ENCODE measurements around the gene GTSE1. TPM values are rescaled to one million over a fixed set of nuclear protein-coding genes. Genes with fewer than 3 reads are reported as not detected.

GTSE1 gene
- total and polyA plus RNA-seq, 2 donors (not counting 1 experiment from before 2014, with no cell fraction given) = 0.17 to 0.39 TPM

- Histone ChIP-seq H3K4me3 (ENCODE audit: control extremely low read depth in 1 of 5, extremely low read depth in 1 of 5, insufficient read depth in 1 of 5, low read depth in 2 of 5, low read length in 4 of 5) (no peak overlapping the region), H4K20me1 (ENCODE audit: control insufficient read depth, insufficient read depth, low read length, poor library complexity, severe bottlenecking) (peaks cover 34% of the 10 kb centered on the region), H3K79me2 (ENCODE audit: control insufficient read depth, insufficient read depth, low read length) (peaks cover 38% of the 10 kb centered on the region), H3K4me2 (replicated peaks; ENCODE audit: low read depth, low read length, poor library complexity, severe bottlenecking) (no peak overlapping the region), H3K9me3 (ENCODE audit: control extremely low read depth in 1 of 3, control insufficient read depth in 2 of 3, insufficient read depth in 1 of 3, low read length in 2 of 3) (peaks cover 0 to 3% (median 0%) of the 10 kb centered on the region in 3 donors), H2AFZ (ENCODE audit: insufficient read depth, low read depth, low read length, poor library complexity, severe bottlenecking) (no peak overlapping the region), H3K4me1 (ENCODE audit: control insufficient read depth in 2 of 2, insufficient read depth in 2 of 2, low read length in 2 of 2) (peaks cover 9 to 13% of the 10 kb centered on the region in 2 donors), H3K36me3 (replicated peaks in 1 of 2; ENCODE audit: control extremely low read depth in 1 of 2, control insufficient read depth in 1 of 2, extremely low read depth in 1 of 2, insufficient read depth in 2 of 2, low read length in 1 of 2) (peaks cover 10 to 57% of the 10 kb centered on the region in 2 experiments), H3K27ac (ENCODE audit: low read length in 2 of 2) (no peak overlapping the region), H3K27me3 (replicated peaks in 1 of 4; ENCODE audit: control extremely low read depth in 1 of 4, control insufficient read depth in 3 of 4, insufficient read depth in 4 of 4, low read length in 3 of 4) (no peaks in the 10 kb centered on the region), H3K9ac (ENCODE audit: low read length) (no peak overlapping the region)
- WGBS (ENCODE audit: insufficient coverage) = 97% methylated on average over 12 of the region's 13 CpGs
- intact Hi-C loops (cut with micrococcal nuclease) = no loop called here
- CTCF ChIA-PET = interaction anchor here (0.8 to 1.5 kb wide), 2 partner anchors 24 to 334 kb away, joined by 3 to 4 read pairs; no protein-coding TSS in a partner anchor
- H3K4me1 Mint-ChIP-seq = peaks cover 18% of the 10 kb centered on the region
- DNase-seq (no peak), ATAC-seq (ENCODE audit: low read depth) (no peak)
- POLR2A ChIA-PET = no interaction called here
- H3K4me3 Mint-ChIP-seq = no peak overlapping the region
- no peaks in the 10 kb centered on the region for H3K27me3 Mint-ChIP-seq
- no peaks in the 10 kb centered on the region for H3K9me3 Mint-ChIP-seq (ENCODE audit: insufficient read depth)
- TF ChIP-seq CTCF (IDR thresholded peaks at IDR 0.05) (no peak), EZH2 (IDR thresholded peaks at IDR 0.05; ENCODE audit: borderline replicate concordance, insufficient read depth, low read depth, low read length, poor library complexity, severe bottlenecking) (no peak)
- H3K27ac Mint-ChIP-seq = no peak overlapping the region
Observed at GRCh38 chr22:46340676-46341075, 44.0 kb downstream of the GTSE1 start.

DNA sequence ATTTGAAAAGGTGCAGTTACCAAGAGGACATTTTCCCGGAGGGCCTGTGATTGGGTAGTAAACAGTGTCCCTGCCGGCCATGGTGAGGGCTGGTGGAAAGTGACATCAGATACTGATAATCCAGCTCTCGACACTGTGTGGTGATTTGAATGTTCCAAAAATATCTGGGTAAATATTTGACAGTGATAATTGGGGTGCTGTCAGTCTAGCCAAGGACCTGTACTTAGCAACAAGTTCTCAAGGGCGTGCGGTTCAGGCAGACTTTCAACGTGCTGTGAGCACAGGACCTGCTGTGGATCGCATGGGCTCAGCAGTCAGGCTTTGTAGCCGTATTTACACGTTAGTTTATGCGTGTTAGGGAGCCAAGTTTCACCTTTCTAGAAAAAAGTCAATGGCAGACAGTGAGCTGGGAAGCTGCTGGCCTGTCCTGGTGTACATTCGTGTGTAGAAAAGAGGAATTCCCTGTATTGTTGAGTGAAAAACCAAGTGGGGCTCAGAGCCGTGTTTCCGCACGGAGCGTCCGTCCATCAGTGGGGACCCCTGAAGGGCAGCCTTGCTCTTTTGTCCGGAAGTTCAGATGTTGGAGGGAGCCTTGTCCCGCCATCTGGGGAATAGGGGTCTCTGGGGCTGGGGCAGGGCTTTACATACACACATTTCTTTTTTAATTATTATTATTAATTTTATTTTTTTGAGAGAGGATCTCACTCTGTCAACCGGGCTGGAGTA is 50.2 kb downstream of the GTSE1 start:
- no peak overlapping the region for H3K4me2 ChIP-seq (replicated peaks; ENCODE audit: low read depth, low read length, poor library complexity, severe bottlenecking)
- Mint-ChIP-seq H3K27ac (no peak overlapping the region), H3K4me1 (peaks cover 3% of the 10 kb centered on the region), H3K4me3 (no peak overlapping the region), H3K9me3 (ENCODE audit: insufficient read depth) (no peaks in the 10 kb centered on the region), H3K27me3 (no peaks in the 10 kb centered on the region)
- intact Hi-C loops (cut with micrococcal nuclease) = no loop called here
- H3K4me1 ChIP-seq (ENCODE audit: control insufficient read depth in 2 of 2, insufficient read depth in 2 of 2, low read length in 2 of 2) = no peaks in the 10 kb centered on the region
- H3K27ac ChIP-seq (ENCODE audit: low read length in 2 of 2) = no peak overlapping the region
- TF ChIP-seq EZH2 (IDR thresholded peaks at IDR 0.05; ENCODE audit: borderline replicate concordance, insufficient read depth, low read depth, low read length, poor library complexity, severe bottlenecking) (no peak), CTCF (IDR thresholded peaks at IDR 0.05) (no peak)
- ATAC-seq (ENCODE audit: low read depth) = no peak
- H3K27me3 ChIP-seq (replicated peaks in 1 of 4; ENCODE audit: control extremely low read depth in 1 of 4, control insufficient read depth in 3 of 4, insufficient read depth in 4 of 4, low read length in 3 of 4) = no peaks in the 10 kb centered on the region
- ChIA-PET POLR2A (no interaction called here), CTCF (no interaction called here)
- H4K20me1 ChIP-seq (ENCODE audit: control insufficient read depth, insufficient read depth, low read length, poor library complexity, severe bottlenecking) = peaks cover 32% of the 10 kb centered on the region
- peaks cover 12% of the 10 kb centered on the region for H3K79me2 ChIP-seq (ENCODE audit: control insufficient read depth, insufficient read depth, low read length)
- no peak overlapping the region for H3K4me3 ChIP-seq (ENCODE audit: control extremely low read depth in 1 of 5, extremely low read depth in 1 of 5, insufficient read depth in 1 of 5, low read depth in 2 of 5, low read length in 4 of 5)
- H3K9me3 ChIP-seq (ENCODE audit: control extremely low read depth in 1 of 3, control insufficient read depth in 2 of 3, insufficient read depth in 1 of 3, low read length in 2 of 3) = no peaks in the 10 kb centered on the region
- no peak overlapping the region for H3K9ac ChIP-seq (ENCODE audit: low read length)
- no peak overlapping the region for H2AFZ ChIP-seq (ENCODE audit: insufficient read depth, low read depth, low read length, poor library complexity, severe bottlenecking)
- peaks cover 2 to 83% of the 10 kb centered on the region in 2 experiments for H3K36me3 ChIP-seq (replicated peaks in 1 of 2; ENCODE audit: control extremely low read depth in 1 of 2, control insufficient read depth in 1 of 2, extremely low read depth in 1 of 2, insufficient read depth in 2 of 2, low read length in 1 of 2)
- 97% methylated on average over 16 of the region's 19 CpGs for WGBS (ENCODE audit: insufficient coverage)
- DNase-seq = no peak

Data from B cell (primary cell).